Ramos (cell line): ENCODE data around the gene POU5F1.

Source experiments
- in situ Hi-C: fragments of 300-500 bp; cut with MboI; formaldehyde crosslinking; loops from one replicate; pipeline ENCODE4 v1.14.3; 2022; ENCODE audit warnings: low sequenced_read_pairs; ENCODE audit not compliant: unreplicated experiment

Gene POU5F1

DNA sequence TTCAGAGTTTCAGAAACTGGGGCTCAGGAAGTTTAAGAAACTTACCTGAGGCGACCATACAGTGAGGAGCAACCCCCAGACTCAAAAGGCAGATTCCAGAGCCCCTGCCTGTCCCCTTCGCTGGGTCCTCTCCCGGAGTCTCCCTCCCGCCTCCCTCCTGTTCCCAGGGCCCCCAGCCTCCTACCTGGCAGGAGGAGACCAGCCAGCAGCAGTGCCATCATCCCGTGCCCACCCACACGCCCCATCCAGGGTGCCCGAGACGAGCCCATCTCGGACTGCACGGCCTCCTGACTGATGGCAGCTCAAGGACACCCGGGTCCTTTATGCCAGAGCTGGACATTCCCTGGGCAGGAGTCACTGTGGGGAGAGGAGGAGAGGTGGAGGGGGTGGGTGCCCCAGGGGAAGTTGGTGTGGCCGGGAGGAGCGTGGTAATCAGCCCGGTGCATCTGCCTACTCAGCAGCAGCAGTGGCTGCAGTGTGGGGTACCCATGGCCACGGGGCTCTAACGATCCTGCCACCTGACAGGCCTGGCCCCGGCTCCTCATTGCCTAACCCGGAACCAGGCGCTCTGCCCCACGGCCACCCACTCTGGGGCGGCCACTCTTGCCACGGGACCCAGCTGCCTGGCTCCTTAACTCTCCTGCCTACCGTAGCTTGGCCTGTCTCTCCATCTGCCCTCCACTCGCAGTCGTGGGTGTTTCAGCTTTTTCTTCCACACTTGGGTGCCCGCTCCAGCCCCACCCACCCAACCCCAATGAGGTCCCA is 50.1 kb downstream of the POU5F1 start, which contains the start of gene CDSN:
CDSN (minus strand) TSS at position 296 of the 765 bp plus-strand sequence; CDS start at position 269, 27 bp downstream.
- in situ Hi-C loops = no loop called here

DNA sequence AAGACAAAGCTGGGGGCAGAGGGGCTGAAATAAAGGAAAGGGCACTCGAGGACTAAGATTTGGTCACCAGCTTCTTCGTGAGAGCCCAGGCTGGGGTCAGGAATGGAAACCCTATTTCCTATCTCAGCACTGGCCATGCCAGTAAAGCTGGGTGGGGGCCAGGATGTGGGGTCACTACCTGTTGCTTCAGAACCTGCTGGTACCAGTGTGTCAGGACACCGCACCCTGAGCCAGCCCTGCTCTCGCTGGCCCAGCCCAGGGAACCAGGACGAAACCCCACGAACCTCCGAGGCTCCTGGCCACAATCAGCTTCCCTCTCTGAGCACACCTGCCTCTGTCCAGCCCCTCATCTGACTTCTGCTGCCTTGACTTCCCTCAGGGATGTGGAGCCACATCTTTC is 52.3 kb downstream of the POU5F1 start:
- in situ Hi-C loops = no loop called here

DNA sequence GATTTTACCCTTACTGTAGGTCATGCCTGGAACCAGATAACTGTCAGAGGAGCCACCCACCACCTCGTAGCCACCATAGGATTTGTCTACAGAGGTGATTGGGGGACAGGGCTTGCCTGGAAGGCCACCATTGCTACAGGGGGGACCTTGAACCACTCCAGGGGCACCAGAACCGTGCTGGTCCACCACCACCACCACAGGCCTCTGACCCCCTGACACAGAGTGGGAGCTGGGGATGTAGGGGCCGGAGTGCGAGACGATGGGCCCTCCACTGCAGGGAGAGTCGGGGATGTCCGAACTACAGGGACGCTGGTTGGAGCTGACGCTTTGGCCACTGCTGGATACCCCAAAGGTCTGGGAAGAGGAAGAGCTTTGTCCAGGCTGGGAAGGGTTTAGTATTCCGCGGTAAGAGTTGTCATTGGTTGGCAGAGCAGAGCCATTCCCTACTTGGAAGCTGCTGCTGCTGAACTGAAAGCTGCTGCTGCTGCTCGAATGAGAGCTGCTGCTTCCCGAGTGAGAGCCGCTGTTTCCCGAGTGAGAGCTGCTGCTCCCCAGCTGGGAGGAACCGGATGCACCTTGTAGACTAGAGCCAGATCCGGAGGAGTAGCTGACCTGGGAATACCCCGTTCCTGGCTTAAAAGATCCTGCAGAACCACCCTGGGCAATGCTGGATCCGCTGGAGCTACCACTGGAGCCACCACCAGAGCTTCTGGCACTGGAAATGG is 53.7 kb downstream of the POU5F1 start:
- in situ Hi-C loops = no loop called here

DNA sequence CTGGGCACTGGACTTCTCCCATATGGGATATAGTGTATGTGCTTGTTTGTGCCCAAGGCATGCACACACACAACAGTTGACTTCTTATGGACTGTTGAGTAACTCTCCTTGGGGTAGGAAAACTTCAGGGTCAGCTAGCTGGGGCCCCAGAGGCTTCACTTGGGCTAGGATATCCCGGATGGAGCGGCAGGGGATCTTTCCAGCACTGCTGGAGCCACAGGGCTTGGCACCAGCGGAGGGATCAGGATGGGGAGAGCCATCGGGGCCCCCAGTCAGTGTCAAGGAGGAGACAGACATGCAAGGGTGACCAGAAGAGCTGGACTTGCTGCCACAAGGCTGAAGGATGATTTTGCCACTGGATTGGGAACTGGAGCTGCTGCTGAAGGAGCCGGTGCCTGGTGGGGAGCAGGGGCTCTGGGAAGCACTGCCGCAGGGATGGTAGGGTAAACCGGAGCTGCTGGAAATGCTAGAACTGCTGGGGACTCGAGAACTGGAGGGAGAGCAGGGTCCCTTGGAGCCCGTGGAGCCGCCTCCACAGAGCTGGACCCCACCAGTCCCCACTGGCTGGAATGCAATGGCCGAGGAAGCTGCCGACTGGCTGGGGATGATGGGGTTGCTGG is 54.4 kb downstream of the POU5F1 start:
- in situ Hi-C loops = no loop called here

DNA sequence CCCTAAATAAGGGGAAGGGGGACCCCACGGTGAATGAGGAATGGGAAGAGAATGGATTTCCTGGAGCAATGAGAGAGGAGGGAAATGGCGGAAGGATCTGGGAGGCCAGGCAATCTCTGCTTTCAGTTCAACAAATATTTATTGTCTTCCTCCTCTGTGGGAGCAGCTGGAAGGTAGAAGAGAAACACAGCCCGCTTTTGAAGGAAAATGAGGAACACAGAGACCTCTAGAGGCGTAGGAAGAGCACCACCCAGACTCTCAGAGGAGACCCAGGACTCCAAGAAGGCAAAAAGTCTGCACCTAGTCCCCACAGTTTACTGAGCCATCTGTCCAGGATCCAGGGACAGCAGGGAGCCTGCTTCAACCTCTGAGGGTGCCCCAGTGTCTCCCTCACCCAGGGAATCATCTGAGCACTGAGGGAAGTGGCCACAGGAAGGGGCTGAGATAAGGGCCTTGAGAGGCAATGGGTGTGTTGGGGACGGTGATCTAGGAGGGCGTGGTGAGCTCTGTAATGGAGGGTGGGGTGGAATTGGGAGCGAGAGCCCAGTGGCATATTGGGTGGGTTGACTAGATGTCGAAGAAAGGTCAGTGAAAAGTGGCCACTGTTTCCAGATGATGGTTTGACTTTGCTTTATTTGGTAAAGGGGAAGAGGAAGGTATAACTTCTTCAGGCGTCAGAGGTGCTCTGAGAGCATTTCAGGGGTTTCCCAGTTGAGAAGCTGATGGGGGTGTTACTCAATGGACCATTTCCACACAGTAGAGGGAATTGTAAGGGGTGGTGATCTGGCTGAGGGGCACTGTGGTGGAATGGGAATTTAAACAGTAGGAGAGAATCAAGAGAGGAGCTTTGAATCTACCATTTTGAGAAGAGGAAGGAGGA is 55.3 kb downstream of the POU5F1 start:
- in situ Hi-C loops = no loop called here

DNA sequence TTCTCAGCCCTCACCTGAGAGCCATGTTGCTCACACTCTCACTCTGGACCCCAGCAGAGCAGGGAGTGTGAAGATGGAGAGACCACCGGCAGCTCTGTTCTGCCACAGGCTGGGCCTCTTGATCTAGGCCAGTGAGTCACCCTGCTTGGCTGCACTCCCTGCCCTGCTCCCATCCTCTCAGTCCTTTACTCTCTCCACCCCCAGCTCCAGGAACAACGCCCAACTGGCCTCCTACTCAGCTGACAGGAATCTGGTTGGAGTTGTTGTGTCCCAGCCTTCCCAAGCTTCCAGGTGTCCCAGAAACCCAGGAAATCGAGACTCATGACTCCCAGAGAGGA is 56.0 kb downstream of the POU5F1 start, which contains the start of gene PSORS1C1:
PSORS1C1 (plus strand) TSS at position 260 of the 338 bp plus-strand sequence. CDS start 14,833 bp downstream, outside the sequence.
- in situ Hi-C loops = no loop called here
